Measurements from ENCODE around the gene MAP4K1.
A peak's percentile ranks its signal among the peaks of the same experiment; 100 is the strongest.

Gene MAP4K1

DNA sequence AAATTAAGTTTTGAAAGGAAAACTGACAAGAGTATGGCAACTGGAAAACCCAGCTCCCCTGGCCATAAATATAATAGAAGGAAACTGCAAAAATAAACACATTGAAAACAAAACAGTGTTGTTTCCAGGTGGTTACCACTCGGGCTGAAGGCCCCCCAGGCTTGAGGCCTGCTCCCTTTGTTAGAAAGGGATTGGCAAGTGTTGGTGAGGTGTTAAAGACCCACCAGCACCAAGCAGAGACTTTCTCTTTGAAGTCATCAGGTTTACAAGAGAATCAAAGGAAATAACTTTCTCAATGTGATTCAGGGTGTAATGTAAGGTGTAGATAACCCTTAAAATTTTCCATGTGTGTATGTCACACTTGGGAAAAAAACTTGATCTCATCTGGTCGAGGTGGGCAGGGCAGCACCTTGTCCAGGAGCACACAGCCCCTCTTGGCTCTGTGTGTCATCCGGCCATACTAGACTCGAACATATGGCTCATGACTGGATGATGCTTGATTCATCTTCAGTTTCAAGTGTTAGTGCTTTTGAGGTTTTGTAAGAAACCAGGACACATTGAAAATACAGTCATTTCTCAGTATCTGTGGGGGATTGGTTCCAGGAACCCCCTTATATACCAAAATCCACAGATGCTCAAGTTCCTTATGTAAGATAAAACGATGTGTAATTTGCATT, 37.5 kb upstream of the MAP4K1 start:
- Histone ChIP-seq H3K36me3 (peaks cover 0 to 2% (median 0%) of the 10 kb centered on the region in 3 donors), H3K4me1 (peaks cover 0 to 100% (median 93%) of the 10 kb centered on the region in 4 donors), H3K27ac (peak overlapping the region; percentile 94 to 97), H3K4me3 (peak overlapping the region in 1 of 2 donors; percentile 97), H3K9me3 (no peaks in the 10 kb centered on the region), H3K27me3 (no peaks in the 10 kb centered on the region)
- TF ChIP-seq, protein P1, sequence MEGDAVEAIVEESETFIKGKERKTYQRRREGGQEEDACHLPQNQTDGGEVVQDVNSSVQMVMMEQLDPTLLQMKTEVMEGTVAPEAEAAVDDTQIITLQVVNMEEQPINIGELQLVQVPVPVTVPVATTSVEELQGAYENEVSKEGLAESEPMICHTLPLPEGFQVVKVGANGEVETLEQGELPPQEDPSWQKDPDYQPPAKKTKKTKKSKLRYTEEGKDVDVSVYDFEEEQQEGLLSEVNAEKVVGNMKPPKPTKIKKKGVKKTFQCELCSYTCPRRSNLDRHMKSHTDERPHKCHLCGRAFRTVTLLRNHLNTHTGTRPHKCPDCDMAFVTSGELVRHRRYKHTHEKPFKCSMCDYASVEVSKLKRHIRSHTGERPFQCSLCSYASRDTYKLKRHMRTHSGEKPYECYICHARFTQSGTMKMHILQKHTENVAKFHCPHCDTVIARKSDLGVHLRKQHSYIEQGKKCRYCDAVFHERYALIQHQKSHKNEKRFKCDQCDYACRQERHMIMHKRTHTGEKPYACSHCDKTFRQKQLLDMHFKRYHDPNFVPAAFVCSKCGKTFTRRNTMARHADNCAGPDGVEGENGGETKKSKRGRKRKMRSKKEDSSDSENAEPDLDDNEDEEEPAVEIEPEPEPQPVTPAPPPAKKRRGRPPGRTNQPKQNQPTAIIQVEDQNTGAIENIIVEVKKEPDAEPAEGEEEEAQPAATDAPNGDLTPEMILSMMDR (IDR thresholded peaks at IDR 0.05), result no peak
- intact Hi-C loops (cut with DNase I; ENCODE audit: low total_unique reads), result loop anchor here (5.0 kb wide), 1 partner anchor 37 kb away; no protein-coding TSS in a partner anchor
- no peak for DNase-seq

DNA sequence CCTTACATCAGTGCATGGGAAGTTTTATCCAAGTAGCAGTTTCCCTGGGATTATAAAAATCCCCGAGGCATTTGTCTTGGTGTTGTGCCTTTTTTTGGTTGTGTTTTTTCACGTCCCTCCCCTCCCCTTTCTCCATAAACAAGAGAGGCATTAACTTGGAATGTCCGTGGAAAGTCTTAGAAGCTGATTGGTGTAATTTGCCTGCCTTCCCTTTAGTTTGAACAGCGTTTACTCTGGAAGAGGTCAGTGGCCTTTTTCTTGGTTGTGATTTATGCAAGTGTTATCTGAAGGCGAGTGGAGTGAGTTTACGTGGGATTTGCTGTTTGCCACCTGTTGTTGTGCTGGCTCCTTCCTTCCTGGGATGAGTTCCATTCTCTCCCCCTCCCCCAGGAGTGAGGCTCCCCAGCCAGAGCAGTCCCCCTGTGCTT, 36.9 kb upstream of the MAP4K1 start:
- no peaks in the 10 kb centered on the region for H3K27me3 ChIP-seq
- peak overlapping the region; percentile 94 to 97 for H3K27ac ChIP-seq
- no peak for DNase-seq
- peaks cover 0 to 95% (median 90%) of the 10 kb centered on the region in 4 donors for H3K4me1 ChIP-seq
- H3K9me3 ChIP-seq, result no peaks in the 10 kb centered on the region
- TF ChIP-seq, protein P1 (IDR thresholded peaks at IDR 0.05), result no peak
- peaks cover 0 to 2% (median 0%) of the 10 kb centered on the region in 3 donors for H3K36me3 ChIP-seq
- H3K4me3 ChIP-seq, result peak overlapping the region in 1 of 2 donors; percentile 97
- intact Hi-C loops (cut with DNase I; ENCODE audit: low total_unique reads), result loop anchor here (5.0 kb wide), 2 partner anchors 38 to 63 kb away; no protein-coding TSS in a partner anchor

DNA sequence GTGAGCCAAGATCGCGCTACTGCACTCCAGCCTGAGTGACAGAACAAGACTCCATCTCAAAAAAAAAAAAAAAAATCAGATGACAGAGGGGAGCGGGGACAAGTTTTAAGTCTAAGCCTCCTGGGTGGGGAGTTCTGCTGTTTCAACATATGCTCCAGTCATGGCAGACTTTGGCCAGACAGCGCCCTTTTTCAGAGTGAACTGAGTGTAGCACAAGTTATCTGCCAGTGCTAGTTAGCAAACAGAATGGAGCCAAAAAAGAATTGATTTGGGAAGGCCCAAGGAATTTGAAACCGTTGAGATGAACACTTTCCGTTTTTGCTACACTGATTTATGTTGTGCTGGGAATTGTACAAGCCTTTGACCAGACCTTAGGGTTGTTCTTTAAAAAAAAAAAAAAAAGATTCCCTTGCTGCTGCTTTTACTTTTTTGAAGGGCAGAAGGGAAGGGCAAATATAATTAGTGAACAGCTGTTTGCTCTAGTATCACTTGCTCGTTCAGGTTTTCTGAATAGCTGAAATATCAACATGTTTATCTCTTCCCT, 35.3 kb upstream of the MAP4K1 start:
- H3K27ac ChIP-seq, result peak overlapping the region; percentile 94 to 97
- H3K4me1 ChIP-seq, result peaks cover 0 to 83% (median 76%) of the 10 kb centered on the region in 4 donors
- DNase-seq, result peak; percentile 76 to 84
- H3K4me3 ChIP-seq, result peak overlapping the region; percentile 83 to 97
- TF ChIP-seq, protein P1 (IDR thresholded peaks at IDR 0.05), result peak in 1 of 2 experiments; percentile 7
- H3K9me3 ChIP-seq, result no peaks in the 10 kb centered on the region
- no peaks in the 10 kb centered on the region for H3K27me3 ChIP-seq
- intact Hi-C loops (cut with DNase I; ENCODE audit: low total_unique reads), result loop anchor here (5.0 kb wide), 1 partner anchor 64 kb away; no protein-coding TSS in a partner anchor
- peaks cover 0 to 2% (median 0%) of the 10 kb centered on the region in 3 donors for H3K36me3 ChIP-seq

DNA sequence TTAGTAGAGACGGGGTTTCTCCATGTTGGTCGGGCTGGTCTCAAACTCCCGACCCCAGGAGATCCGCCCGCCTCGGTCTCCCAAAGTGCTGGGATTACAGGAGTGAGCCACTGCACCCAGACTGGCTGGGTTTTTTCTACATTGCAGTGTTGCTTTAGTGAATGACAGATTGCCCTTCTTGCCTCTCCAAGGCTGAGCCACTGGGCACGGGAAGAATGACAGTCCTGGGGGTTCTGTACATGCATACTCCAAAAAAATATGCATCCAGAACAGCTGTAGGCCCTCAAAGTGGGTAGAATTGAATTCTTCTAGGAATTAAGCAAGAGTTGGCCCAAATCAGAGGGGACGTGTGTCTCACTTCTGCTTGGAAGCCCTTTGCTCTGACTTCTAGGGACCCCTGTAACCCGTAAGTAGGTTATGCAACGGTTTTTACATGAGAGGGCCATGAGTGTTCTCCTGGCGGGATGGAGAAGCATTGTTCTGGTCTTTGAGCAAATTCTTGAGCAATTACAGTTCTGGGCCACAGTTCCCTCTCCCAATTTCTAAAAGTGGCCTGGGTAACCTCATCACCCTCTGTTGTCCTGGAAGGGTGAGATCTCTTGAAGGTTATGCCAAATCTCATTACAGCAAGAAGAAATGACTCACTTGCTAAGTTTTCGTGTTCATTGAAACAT, 33.3 kb upstream of the MAP4K1 start:
- DNase-seq, result peak in 1 of 2 donors; percentile 64
- Histone ChIP-seq H3K9me3 (no peaks in the 10 kb centered on the region), H3K4me1 (peaks cover 0 to 63% (median 58%) of the 10 kb centered on the region in 4 donors), H3K4me3 (peak overlapping the region; percentile 83 to 97), H3K27ac (peak overlapping the region; percentile 94 to 97), H3K36me3 (no peaks in the 10 kb centered on the region), H3K27me3 (no peaks in the 10 kb centered on the region)
- TF ChIP-seq, protein P1 (IDR thresholded peaks at IDR 0.05), result peak; percentile 13 to 38
- intact Hi-C loops (cut with DNase I; ENCODE audit: low total_unique reads), result loop anchor here (5.0 kb wide), 1 partner anchor 66 kb away; no protein-coding TSS in a partner anchor

DNA sequence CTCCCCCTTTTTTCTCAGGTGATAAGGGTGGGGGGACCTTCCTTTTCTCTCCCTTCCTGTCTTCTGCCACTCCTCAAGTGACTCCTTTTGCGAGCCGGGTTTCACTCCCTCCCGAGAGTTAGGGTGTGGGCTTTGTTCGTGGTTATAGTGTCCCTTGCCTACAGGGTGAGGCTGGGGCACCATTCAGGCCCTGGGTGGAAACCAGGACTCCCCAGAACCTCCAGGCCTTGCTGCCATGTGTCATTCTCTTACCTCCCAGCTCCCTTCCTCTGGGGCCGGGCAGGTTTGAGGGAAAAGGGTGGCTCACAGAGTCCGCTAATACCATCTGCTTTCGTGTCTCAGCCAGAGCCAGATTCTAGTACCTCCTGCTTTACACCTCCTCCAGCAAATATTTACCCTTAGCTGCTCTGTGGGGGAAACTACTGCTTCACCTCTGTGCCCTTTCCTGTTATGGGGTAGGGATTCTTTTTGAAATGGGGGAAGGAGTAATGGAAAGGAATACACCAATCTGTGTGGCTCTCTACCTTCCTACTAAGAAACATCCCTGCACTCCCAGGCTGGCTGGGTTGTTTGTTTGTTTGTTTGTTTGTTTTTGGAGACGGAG, 32.5 kb upstream of the MAP4K1 start:
- intact Hi-C loops (cut with DNase I; ENCODE audit: low total_unique reads), result loop anchor here (5.0 kb wide), 1 partner anchor 67 kb away; no protein-coding TSS in a partner anchor
- TF ChIP-seq, protein P1 (IDR thresholded peaks at IDR 0.05), result no peak
- peak overlapping the region; percentile 83 to 97 for H3K4me3 ChIP-seq

More for the DNA sequence above, 32.5 kb upstream of the MAP4K1 start:
- Histone ChIP-seq H3K9me3 (no peaks in the 10 kb centered on the region), H3K27ac (peak overlapping the region; percentile 94 to 97), H3K27me3 (no peaks in the 10 kb centered on the region), H3K4me1 (peaks cover 0 to 55% (median 50%) of the 10 kb centered on the region in 4 donors), H3K36me3 (no peaks in the 10 kb centered on the region)
- DNase-seq, result no peak

Data from tibial artery (tissue), 4 donors.